Gastroesophageal sphincter (tissue), 3 donors: ENCODE data around the gene KIF1A.

Experiments
- EP300 ChIP-seq: sonication (generic); formaldehyde crosslinking; IDR thresholded peaks from one replicate; pipeline ENCODE4 v1.6.1; 2017; ENCODE audit warnings: antibody characterized with exemption, mild to moderate bottlenecking
- POLR2A ChIP-seq, 2 donors: fragments of 450-650 bp; IDR thresholded peaks; one replicate each; pipeline ENCODE4 v1.6.1; 2017; ENCODE audit warnings: antibody characterized with exemption in 2 of 2, mild to moderate bottlenecking in 2 of 2, moderate library complexity in 1 of 2
- TF ChIP-seq, protein P1 (sequence below), 4 experiments: fragments of 200-600 bp in 2 of 4; fragments of 450-650 bp in 2 of 4; sonication (generic) in 1 of 4; IDR thresholded peaks; one replicate each; pipeline ENCODE4 v1.5.1; 2017 to 2019; ENCODE audit warnings: antibody characterized with exemption in 4 of 4, mild to moderate bottlenecking in 2 of 4, moderate library complexity in 2 of 4

DNA sequence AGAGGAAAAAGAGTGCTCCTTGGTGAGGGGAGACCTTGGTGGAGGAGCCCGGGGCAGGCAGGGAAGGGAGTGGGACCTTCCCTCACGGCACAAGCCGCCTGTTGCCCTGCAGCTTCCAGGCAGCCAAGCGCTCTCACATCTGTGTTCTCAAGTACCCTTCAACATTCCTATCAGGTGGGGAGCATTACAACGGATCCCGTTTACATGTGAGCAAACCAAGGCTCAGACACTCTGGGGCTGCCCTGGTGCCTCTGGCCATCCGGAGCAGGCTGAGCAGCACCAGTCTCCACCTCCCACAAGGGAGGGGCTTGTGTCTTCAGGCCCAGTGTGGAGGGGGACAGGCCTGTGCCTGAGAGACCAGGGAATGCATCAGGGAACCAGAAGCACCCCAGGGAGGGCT is 70.5 kb downstream of the KIF1A start:
- TF ChIP-seq, protein P1, sequence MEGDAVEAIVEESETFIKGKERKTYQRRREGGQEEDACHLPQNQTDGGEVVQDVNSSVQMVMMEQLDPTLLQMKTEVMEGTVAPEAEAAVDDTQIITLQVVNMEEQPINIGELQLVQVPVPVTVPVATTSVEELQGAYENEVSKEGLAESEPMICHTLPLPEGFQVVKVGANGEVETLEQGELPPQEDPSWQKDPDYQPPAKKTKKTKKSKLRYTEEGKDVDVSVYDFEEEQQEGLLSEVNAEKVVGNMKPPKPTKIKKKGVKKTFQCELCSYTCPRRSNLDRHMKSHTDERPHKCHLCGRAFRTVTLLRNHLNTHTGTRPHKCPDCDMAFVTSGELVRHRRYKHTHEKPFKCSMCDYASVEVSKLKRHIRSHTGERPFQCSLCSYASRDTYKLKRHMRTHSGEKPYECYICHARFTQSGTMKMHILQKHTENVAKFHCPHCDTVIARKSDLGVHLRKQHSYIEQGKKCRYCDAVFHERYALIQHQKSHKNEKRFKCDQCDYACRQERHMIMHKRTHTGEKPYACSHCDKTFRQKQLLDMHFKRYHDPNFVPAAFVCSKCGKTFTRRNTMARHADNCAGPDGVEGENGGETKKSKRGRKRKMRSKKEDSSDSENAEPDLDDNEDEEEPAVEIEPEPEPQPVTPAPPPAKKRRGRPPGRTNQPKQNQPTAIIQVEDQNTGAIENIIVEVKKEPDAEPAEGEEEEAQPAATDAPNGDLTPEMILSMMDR (IDR thresholded peaks at IDR 0.05): no peak
- TF ChIP-seq EP300 (no peak), POLR2A (IDR thresholded peaks at IDR 0.05) (no peak)
